IPS DF 6.9 (cell line): ENCODE measurements around the gene HOXB13.

Source experiments
- DNase-seq: peaks from one replicate; pipeline ENCODE4 v3.0.0-alpha.2; 2013; ENCODE audit warnings: low read depth, low spot score
- H3K27ac ChIP-seq: one replicate; pipeline ENCODE4 v1.5.1; 2013; ENCODE audit warnings: low read length, control low read depth
- H3K27me3 ChIP-seq: 2 replicates; pipeline ENCODE4 v1.6.1; 2013; ENCODE audit warnings: mild to moderate bottlenecking, low read length; ENCODE audit not compliant: control insufficient read depth, insufficient read depth
- H3K36me3 ChIP-seq: 2 replicates; pipeline ENCODE4 v1.6.1; 2013; ENCODE audit warnings: low read length; ENCODE audit not compliant: control insufficient read depth, insufficient read depth
- H3K4me1 ChIP-seq: 2 replicates; pipeline ENCODE4 v1.6.1; 2013; ENCODE audit warnings: low read length; ENCODE audit not compliant: control insufficient read depth, insufficient read depth
- H3K4me3 ChIP-seq: 2 replicates; pipeline ENCODE4 v1.5.1; 2013; ENCODE audit warnings: mild to moderate bottlenecking, low read length
- H3K9me3 ChIP-seq: 2 replicates; pipeline ENCODE4 v1.6.1; 2013; ENCODE audit warnings: low read length, inconsistent platforms; ENCODE audit not compliant: control insufficient read depth, insufficient read depth
- WGBS: extraction: QIAGEN DNeasy Blood & Tissue Kit; methylation state at CpG from one replicate; pipeline ENCODE4 v1.1.7; 2013; ENCODE audit warnings: mixed read lengths, missing lambda C conversion rate; ENCODE audit not compliant: insufficient read length, insufficient coverage; 5-methylcytosine and 5-hydroxymethylcytosine counted together

The HOXB13 gene

GRCh38 chr17:48725004-48725287 lies 3.6 kb downstream of the HOXB13 start:
- Histone ChIP-seq H3K36me3 (no peaks in the 10 kb centered on the region), H3K27me3 (peaks cover 98% of the 10 kb centered on the region), H3K4me1 (peaks cover 6% of the 10 kb centered on the region), H3K4me3 (no peak overlapping the region), H3K9me3 (no peaks in the 10 kb centered on the region), H3K27ac (no peak overlapping the region)
- DNase-seq, result no peak
- no CpG with 5 or more reads among the region's 16 CpGs for WGBS

GRCh38 chr17:48724251-48725003 lies 4.1 kb downstream of the HOXB13 start:
- H3K36me3 ChIP-seq, result no peaks in the 10 kb centered on the region
- no CpG with 5 or more reads among the region's 32 CpGs for WGBS
- no peak for DNase-seq
- peaks cover 95% of the 10 kb centered on the region for H3K27me3 ChIP-seq
- peaks cover 6% of the 10 kb centered on the region for H3K4me1 ChIP-seq
- H3K4me3 ChIP-seq, result no peak overlapping the region
- no peak overlapping the region for H3K27ac ChIP-seq
- H3K9me3 ChIP-seq, result no peaks in the 10 kb centered on the region

GRCh38 chr17:48723423-48724250 lies 4.9 kb downstream of the HOXB13 start:
- no peak for DNase-seq
- no peak overlapping the region for H3K4me3 ChIP-seq

GRCh38 chr17:48722915-48723422 lies 5.6 kb downstream of the HOXB13 start, which contains the start of gene PRAC2:
Gene PRAC2, plus strand, starts transcription at chr17:48723185. Its CDS starts 1,226 bp downstream, at chr17:48724411.
- H3K36me3 ChIP-seq, result no peaks in the 10 kb centered on the region
- no peaks in the 10 kb centered on the region for H3K9me3 ChIP-seq
- H3K27ac ChIP-seq, result no peak within 1 kb of the TSS
- peaks cover 96% of the 10 kb centered on the region for H3K27me3 ChIP-seq
- no peak within 1 kb of the TSS for H3K4me3 ChIP-seq
- no CpG with 5 or more reads among the region's 21 CpGs for WGBS
- peaks cover 4% of the 10 kb centered on the region for H3K4me1 ChIP-seq
- no peak for DNase-seq

More at GRCh38 chr17:48723423-48724250, 4.9 kb downstream of the HOXB13 start:
- no peaks in the 10 kb centered on the region for H3K9me3 ChIP-seq
- no peaks in the 10 kb centered on the region for H3K36me3 ChIP-seq
- H3K27ac ChIP-seq, result no peak overlapping the region
- peaks cover 6% of the 10 kb centered on the region for H3K4me1 ChIP-seq
- WGBS, result no CpG with 5 or more reads among the region's 42 CpGs
- peaks cover 96% of the 10 kb centered on the region for H3K27me3 ChIP-seq

- DNase-seq, result no peak
- no CpG with 5 or more reads among the region's 21 CpGs for WGBS
- H3K36me3 ChIP-seq, result no peaks in the 10 kb centered on the region
- H3K4me3 ChIP-seq, result no peak within 1 kb of the TSS
- peaks cover 93% of the 10 kb centered on the region for H3K27me3 ChIP-seq
- peaks cover 4% of the 10 kb centered on the region for H3K4me1 ChIP-seq
- no peaks in the 10 kb centered on the region for H3K9me3 ChIP-seq
- no peak within 1 kb of the TSS for H3K27ac ChIP-seq
Observed at GRCh38 chr17:48722201-48722907, 6.2 kb downstream of the HOXB13 start, which contains the start of gene PRAC1. Gene PRAC1, minus strand, starts transcription at chr17:48722518. Its CDS starts 126 bp downstream, at chr17:48722392.

- Histone ChIP-seq H3K4me3 (no peak overlapping the region), H3K27me3 (peaks cover 85% of the 10 kb centered on the region), H3K36me3 (no peaks in the 10 kb centered on the region), H3K27ac (no peak overlapping the region), H3K4me1 (peaks cover 4% of the 10 kb centered on the region), H3K9me3 (no peaks in the 10 kb centered on the region)
- DNase-seq, result no peak
- WGBS, result no CpG with 5 or more reads among the region's 1 CpG
Observed at GRCh38 chr17:48721009-48721402, 7.5 kb downstream of the HOXB13 start.

- H3K9me3 ChIP-seq, result no peaks in the 10 kb centered on the region
- no peak for DNase-seq
- WGBS, result no CpG with 5 or more reads among the region's 11 CpGs
- H3K27me3 ChIP-seq, result peaks cover 79% of the 10 kb centered on the region
- H3K4me3 ChIP-seq, result no peak overlapping the region
- no peaks in the 10 kb centered on the region for H3K36me3 ChIP-seq
- peaks cover 4% of the 10 kb centered on the region for H3K4me1 ChIP-seq
- H3K27ac ChIP-seq, result no peak overlapping the region
Observed at GRCh38 chr17:48720266-48721008, 8.1 kb downstream of the HOXB13 start.

- no peak overlapping the region for H3K4me3 ChIP-seq
- H3K27me3 ChIP-seq, result peaks cover 72% of the 10 kb centered on the region
- peaks cover 4% of the 10 kb centered on the region for H3K4me1 ChIP-seq
- no CpG with 5 or more reads among the region's 37 CpGs for WGBS
- DNase-seq, result no peak
- H3K36me3 ChIP-seq, result no peaks in the 10 kb centered on the region
- H3K9me3 ChIP-seq, result no peaks in the 10 kb centered on the region
- no peak overlapping the region for H3K27ac ChIP-seq
Observed at GRCh38 chr17:48719642-48720265, 8.8 kb downstream of the HOXB13 start.

GRCh38 chr17:48718761-48719641 lies 9.5 kb downstream of the HOXB13 start:
- Histone ChIP-seq H3K27ac (no peak overlapping the region), H3K4me3 (no peak overlapping the region), H3K4me1 (peaks cover 4% of the 10 kb centered on the region), H3K27me3 (peaks cover 66% of the 10 kb centered on the region), H3K9me3 (no peaks in the 10 kb centered on the region), H3K36me3 (no peaks in the 10 kb centered on the region)
- no peak for DNase-seq
- no CpG with 5 or more reads among the region's 80 CpGs for WGBS
